ENCODE results near the gene ASCC1.

DNA sequence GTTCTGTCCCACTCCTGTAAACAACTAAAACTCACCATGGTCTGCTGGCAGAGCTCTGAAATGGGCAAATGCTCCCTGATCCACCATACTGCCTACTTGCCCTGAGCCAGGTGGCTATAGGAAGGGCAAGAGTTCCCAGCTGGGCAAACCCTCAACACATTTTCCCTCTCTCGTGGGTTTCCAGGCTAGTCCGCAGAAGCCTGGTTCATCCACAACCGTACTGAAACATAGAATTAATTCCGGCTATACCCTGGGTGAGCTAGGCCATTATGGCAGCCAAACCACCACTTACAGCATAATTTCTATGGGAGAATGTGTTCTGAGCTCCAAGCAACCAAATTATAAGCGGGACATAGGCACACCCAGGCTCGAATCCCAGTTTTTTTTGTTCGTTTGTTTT lies 37.5 kb upstream of the ASCC1 start:
- TF ChIP-seq, protein P1, sequence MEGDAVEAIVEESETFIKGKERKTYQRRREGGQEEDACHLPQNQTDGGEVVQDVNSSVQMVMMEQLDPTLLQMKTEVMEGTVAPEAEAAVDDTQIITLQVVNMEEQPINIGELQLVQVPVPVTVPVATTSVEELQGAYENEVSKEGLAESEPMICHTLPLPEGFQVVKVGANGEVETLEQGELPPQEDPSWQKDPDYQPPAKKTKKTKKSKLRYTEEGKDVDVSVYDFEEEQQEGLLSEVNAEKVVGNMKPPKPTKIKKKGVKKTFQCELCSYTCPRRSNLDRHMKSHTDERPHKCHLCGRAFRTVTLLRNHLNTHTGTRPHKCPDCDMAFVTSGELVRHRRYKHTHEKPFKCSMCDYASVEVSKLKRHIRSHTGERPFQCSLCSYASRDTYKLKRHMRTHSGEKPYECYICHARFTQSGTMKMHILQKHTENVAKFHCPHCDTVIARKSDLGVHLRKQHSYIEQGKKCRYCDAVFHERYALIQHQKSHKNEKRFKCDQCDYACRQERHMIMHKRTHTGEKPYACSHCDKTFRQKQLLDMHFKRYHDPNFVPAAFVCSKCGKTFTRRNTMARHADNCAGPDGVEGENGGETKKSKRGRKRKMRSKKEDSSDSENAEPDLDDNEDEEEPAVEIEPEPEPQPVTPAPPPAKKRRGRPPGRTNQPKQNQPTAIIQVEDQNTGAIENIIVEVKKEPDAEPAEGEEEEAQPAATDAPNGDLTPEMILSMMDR (IDR thresholded peaks at IDR 0.05) = no peak
- no peak for TF ChIP-seq EP300 (IDR thresholded peaks at IDR 0.05; ENCODE audit: low read depth)
- TF ChIP-seq POLR2A (IDR thresholded peaks at IDR 0.05) = no peak
- no peak for TF ChIP-seq POLR2AphosphoS5 (IDR thresholded peaks at IDR 0.05)
